ENCODE results near the gene TTC4. TPM values are rescaled to one million over a fixed set of nuclear protein-coding genes. Genes with fewer than 3 reads are reported as not detected.

Gene TTC4
- total and polyA plus RNA-seq, 2 experiments from 2014 or later, result 25.1 to 33.6 TPM

GRCh38 chr1:54782588-54782987 lies 66.9 kb downstream of the TTC4 start (continued):
- TF ChIP-seq, protein P1, sequence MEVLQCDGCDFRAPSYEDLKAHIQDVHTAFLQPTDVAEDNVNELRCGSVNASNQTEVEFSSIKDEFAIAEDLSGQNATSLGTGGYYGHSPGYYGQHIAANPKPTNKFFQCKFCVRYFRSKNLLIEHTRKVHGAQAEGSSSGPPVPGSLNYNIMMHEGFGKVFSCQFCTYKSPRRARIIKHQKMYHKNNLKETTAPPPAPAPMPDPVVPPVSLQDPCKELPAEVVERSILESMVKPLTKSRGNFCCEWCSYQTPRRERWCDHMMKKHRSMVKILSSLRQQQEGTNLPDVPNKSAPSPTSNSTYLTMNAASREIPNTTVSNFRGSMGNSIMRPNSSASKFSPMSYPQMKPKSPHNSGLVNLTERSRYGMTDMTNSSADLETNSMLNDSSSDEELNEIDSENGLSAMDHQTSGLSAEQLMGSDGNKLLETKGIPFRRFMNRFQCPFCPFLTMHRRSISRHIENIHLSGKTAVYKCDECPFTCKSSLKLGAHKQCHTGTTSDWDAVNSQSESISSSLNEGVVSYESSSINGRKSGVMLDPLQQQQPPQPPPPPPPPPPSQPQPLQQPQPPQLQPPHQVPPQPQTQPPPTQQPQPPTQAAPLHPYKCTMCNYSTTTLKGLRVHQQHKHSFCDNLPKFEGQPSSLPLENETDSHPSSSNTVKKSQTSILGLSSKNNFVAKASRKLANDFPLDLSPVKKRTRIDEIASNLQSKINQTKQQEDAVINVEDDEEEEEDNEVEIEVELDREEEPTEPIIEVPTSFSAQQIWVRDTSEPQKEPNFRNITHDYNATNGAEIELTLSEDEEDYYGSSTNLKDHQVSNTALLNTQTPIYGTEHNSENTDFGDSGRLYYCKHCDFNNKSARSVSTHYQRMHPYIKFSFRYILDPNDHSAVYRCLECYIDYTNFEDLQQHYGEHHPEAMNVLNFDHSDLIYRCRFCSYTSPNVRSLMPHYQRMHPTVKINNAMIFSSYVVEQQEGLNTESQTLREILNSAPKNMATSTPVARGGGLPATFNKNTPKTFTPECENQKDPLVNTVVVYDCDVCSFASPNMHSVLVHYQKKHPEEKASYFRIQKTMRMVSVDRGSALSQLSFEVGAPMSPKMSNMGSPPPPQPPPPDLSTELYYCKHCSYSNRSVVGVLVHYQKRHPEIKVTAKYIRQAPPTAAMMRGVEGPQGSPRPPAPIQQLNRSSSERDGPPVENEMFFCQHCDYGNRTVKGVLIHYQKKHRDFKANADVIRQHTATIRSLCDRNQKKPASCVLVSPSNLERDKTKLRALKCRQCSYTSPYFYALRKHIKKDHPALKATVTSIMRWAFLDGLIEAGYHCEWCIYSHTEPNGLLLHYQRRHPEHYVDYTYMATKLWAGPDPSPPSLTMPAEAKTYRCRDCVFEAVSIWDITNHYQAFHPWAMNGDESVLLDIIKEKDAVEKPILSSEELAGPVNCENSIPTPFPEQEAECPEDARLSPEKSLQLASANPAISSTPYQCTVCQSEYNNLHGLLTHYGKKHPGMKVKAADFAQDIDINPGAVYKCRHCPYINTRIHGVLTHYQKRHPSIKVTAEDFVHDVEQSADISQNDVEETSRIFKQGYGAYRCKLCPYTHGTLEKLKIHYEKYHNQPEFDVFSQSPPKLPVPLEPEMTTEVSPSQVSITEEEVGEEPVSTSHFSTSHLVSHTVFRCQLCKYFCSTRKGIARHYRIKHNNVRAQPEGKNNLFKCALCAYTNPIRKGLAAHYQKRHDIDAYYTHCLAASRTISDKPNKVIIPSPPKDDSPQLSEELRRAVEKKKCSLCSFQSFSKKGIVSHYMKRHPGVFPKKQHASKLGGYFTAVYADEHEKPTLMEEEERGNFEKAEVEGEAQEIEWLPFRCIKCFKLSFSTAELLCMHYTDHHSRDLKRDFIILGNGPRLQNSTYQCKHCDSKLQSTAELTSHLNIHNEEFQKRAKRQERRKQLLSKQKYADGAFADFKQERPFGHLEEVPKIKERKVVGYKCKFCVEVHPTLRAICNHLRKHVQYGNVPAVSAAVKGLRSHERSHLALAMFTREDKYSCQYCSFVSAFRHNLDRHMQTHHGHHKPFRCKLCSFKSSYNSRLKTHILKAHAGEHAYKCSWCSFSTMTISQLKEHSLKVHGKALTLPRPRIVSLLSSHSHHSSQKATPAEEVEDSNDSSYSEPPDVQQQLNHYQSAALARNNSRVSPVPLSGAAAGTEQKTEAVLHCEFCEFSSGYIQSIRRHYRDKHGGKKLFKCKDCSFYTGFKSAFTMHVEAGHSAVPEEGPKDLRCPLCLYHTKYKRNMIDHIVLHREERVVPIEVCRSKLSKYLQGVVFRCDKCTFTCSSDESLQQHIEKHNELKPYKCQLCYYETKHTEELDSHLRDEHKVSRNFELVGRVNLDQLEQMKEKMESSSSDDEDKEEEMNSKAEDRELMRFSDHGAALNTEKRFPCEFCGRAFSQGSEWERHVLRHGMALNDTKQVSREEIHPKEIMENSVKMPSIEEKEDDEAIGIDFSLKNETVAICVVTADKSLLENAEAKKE (CRISPR knock-in tag; IDR thresholded peaks at IDR 0.05), result no peak

GRCh38 chr1:54784066-54784465 lies 68.4 kb downstream of the TTC4 start:
- Histone ChIP-seq H3K4me3 (no peak overlapping the region), H2AFZ (no peak overlapping the region), H3F3A (replicated peaks; ENCODE audit: low read depth) (peaks cover 8% of the 10 kb centered on the region), H3K4me1 (ENCODE audit: insufficient read depth) (peaks cover 13% of the 10 kb centered on the region; the same call in 1 of the 2 replicates), H3K36me3 (ENCODE audit: insufficient read depth) (no peaks in the 10 kb centered on the region), H3K4me2 (no peak overlapping the region), H3K27ac (ENCODE audit: low read depth) (no peak overlapping the region), H4K20me1 (replicated peaks; ENCODE audit: insufficient read depth) (0 out of 2 replicates have a peak, but pooled peaks cover 2% of the 10 kb centered on the region), H3K79me2 (replicated peaks; ENCODE audit: insufficient read depth) (no peaks in the 10 kb centered on the region), H3K27me3 (ENCODE audit: insufficient read depth) (peaks cover 45% of the 10 kb centered on the region), H3K9me2 (ENCODE audit: insufficient read depth) (no peaks in the 10 kb centered on the region)
- Mint-ChIP-seq H3K9me3 (no peaks in the 10 kb centered on the region), H3K4me3 (no peak overlapping the region), H3K27ac (no peak overlapping the region), H3K27me3 (ENCODE audit: insufficient read depth, low read depth, poor library complexity) (peaks cover 39% of the 10 kb centered on the region), H3K4me1 (peaks cover 17% of the 10 kb centered on the region), H3K36me3 (ENCODE audit: low read depth) (no peaks in the 10 kb centered on the region; the same call in 2 of the 3 replicates)
- no peak for DNase-seq (ENCODE audit: low spot score)
- ATAC-seq, result no peak
- TF ChIP-seq CREB1 (CRISPR knock-in tag; IDR thresholded peaks at IDR 0.05; ENCODE audit: low read depth) (no peak), ZNF331 (CRISPR knock-in tag; IDR thresholded peaks at IDR 0.05; ENCODE audit: low read depth) (no peak), EZH2 (IDR thresholded peaks at IDR 0.05; ENCODE audit: low read depth, unreplicated experiment) (no peak)
- TF ChIP-seq, protein P2, sequence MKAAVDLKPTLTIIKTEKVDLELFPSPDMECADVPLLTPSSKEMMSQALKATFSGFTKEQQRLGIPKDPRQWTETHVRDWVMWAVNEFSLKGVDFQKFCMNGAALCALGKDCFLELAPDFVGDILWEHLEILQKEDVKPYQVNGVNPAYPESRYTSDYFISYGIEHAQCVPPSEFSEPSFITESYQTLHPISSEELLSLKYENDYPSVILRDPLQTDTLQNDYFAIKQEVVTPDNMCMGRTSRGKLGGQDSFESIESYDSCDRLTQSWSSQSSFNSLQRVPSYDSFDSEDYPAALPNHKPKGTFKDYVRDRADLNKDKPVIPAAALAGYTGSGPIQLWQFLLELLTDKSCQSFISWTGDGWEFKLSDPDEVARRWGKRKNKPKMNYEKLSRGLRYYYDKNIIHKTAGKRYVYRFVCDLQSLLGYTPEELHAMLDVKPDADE (IDR thresholded peaks at IDR 0.05), result no peak
- TF ChIP-seq, protein P1 (CRISPR knock-in tag; IDR thresholded peaks at IDR 0.05), result no peak

All from GM23338 (cell line).